IPS-NIHi11 (cell line): ENCODE results near the gene URAD.
A peak's percentile ranks its signal among the peaks of the same experiment; 100 is the strongest.

ENCODE experiments used
- DNase-seq: peaks from one replicate; pipeline ENCODE4 v3.0.0; 2012; ENCODE audit warnings: mixed read lengths, low spot score

Gene URAD

DNA sequence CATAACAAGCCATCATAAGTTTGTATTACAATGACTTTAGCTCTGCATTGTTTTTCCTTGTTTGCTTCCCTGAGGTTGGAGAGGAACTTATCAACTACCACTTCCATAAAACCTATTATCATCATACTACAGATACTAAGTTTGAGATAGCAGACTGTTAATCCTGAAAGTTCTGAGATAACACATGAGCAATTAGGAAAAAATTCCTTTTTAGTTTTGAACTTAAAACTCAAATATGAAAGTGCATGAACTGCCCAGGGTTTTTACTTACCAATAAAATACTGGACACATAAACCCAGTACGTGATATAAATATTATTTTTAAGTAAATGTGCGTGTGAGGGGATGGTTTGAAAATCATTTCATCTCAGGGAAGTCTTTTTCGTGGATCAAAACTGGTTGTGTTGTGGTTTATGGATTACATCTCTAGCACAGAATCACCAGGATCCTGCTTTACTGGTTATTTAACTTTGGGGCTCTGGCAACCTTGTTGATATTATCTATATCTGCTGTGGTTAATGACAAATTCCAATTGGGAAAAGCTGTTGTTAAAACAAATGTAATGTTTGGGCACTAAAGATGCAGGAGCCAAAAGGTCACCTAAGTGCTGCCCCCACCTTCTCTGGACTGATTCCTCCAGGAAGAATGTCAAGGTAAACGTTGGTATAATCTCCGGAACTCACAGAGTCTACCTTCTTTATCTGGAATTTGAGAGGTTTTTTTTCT is 31.8 kb downstream of the URAD start:
- no peak for DNase-seq

DNA sequence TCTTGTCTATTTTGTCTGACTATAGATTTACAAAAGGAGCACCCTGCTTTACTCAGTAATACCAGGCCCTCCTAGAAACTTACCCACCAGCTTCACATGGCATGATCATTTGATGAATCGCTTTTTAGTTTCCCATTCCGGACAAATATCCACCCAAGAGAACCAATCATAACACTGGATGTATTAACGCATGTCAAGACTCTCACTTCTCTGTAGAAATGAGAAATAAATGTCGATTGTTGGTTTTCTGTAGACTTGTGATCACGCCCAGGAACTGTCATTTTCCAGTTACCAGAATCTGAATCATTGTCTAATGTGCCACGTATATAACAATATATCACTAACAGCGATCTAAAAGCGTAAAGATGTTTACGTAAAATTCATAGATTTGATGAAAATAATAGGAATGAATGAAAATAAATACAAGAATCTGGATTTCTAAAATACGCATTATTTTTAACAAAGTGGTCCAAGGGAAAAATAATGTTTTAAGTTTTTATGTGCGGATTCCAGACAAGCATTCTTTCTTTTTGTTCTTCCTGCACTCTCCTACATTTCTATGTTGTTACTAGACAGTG is 33.4 kb downstream of the URAD start:
- DNase-seq: no peak

DNA sequence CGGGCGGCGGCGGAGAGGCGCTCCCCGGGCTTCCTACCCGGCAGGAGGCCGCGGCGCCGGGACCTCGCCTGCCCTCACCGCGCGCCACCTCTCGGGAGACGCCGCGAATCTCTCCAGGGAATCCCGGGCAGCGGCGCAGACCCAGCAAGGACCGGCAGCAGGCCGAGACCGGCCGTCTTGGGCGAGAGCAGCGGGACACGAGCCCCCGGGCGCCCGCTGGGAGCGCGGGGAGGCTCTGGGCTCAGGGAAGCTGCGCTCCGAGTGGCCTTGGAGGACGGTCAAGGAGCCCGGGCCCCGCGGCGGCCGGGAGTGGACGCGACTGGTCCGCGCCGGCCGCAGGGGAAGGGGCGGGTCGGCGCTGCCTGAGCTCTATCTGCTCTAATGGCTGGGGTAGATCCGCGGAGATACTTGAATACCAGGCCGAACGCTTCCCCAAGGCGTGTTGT is 34.1 kb downstream of the URAD start:
- DNase-seq: peak; percentile 56

DNA sequence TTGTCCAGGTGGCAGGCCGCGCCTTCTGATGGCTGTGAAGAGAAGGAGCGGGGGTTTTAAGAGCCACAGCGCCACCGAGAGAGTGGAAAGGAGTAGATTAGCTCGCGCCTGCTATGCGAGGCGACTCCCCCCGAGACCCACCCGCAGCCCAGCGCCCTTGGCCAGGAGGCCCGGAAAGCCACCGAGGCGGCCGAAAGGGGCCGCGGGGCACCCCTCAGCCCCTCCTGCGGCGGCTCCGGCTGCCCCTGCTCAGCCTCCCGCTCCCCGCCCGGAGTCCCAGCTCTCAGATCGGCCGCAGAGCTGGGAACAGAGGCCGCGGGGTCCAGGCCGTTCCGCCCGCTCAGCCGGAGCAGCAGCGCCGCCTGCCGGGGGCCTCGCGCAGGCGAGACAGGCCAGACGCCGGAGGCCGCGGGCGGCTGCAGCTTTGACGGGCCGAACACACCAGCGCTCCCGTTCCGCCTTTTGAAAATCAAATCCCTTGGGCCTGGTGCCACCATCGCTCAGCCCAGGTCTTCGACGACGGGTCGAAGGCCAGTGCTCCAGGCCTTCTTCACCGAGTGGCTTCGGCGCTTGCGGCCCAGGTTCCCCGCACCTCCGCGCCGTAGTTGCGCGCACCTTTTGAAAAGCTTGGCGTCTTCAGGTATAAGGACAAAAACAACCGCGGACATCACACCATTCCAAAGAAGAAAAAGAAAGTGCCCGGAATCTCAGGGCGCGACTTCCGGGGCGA is 34.7 kb downstream of the URAD start:
- peak; percentile 96 for DNase-seq

DNA sequence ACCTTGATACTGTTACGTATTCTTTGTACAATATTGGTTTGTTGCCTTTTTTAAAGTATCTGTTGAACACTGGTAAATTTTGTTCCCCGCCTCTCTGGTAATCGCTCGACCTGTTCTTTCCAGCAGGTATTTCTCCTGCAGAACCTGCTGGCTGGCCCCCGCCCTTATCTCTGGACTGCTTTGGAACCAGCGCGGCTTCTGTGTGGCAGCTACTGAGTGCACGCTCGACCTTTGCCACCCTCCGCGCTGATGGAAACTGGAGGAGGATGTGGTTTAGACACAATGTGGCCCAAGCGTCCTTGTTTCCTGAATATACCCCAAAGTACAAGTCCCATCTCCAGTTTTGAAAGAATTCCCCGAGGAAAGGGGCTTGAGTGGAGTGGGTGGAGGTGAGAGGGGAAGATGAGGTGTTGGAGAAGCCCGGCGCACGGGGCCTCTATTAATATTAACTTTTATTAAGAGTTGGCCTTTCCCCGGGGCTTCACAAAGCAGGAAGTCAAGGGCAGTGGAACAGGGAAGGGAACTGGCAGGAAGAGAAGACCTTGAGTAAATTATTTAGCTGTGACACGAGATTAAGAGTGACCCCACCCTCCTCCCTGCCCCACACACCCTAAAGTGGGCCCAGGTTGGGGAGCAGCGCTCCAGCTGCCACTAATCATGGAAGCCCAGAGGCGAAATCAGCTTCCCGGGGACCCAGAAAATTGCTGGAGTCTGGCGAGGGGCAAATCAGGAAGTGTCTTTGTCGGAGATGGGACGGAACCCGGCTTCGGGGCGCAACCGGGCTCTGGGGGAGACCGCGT is 35.4 kb downstream of the URAD start:
- no peak for DNase-seq

DNA sequence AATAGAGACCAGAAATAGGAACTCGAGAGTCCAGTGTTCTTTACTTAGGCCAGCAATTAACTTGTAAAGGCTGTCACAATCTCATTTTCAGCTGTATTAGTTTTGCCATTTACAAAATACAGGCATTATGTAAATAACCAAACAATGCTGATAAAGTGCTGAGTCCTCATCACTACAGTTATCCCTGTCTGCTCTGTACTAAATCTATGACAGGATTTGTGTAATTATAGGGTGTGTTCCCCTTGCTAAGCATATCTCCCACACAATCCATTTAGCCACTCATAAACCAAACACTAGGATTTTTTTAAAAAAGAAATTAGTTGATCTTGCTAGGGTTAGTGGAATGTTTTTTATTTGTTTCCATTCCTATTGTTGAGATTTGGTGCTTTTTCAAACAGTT is 45.5 kb downstream of the URAD start:
- DNase-seq: no peak

DNA sequence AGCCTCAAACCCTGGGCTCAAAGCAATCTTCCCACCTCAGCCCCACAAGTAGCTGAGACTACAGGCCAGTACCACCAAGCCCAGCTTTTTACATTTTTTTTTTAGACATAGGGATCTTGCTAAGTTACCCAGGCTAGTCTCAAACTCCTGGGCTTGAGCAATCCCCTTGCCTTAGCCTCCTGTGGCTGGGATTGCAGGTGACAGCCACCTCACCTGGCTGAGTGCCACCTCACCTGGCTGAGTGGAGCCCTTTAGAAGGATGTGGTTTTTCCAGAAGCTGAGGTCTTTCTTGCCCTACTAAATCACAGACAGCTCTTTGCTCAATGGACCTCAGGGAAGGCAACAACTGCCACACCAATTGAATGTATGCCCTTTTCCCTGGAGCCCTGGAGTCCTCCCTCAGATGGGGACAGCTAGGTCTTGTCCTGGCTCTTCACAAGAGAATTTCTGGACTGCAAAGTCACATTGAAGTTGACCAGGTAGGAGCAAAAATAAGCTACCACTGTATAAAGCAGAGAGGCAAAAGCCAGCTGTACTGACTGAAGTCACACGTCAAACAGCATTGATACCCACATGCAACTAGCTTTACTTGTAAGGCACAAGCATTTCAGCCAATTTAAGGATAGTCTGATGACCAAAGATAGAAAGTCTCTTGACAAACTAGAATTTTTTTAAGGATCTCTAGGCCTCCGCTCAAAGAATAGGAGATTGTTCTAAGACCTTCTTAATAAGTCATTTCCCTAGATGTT is 54.7 kb downstream of the URAD start:
- no peak for DNase-seq

DNA sequence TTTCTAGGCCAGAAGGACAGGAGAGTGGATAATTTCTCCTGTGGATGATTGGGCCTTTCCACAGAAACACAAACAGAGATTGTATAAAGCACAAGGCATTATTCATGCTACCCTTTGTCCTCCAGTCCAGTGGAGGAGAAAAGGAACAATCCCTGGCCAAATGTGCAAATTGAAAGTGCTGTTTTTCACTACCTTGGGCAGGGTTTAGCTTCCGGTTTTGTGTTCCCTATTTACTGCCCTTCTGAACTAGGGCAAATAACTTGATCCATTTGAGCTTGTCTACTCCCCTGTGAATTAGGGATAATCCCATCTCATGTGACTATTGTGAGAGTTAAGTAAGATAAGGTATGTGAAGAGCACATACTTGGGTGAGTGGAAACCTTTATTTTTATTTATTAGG is 55.4 kb downstream of the URAD start:
- no peak for DNase-seq

DNA sequence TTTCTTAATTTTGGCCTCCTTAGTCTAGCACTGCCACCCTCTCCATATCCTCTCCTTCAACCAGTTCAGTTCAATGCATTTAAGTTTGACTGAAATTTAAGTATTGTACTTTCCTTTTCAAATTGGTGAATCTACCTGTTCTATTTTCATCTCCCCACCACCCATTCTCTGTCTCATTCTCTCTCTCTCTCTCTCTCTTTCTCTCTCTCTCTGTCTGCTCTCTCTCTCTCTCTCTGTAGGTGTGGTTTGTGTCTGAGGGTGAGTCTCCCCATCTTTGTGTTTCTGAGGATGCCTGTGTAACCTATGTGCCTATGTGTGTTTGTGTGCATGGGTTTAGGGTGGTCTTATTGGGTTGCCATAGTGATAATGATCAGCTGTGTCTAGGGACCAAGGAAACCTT is 58.6 kb downstream of the URAD start:
- no peak for DNase-seq

DNA sequence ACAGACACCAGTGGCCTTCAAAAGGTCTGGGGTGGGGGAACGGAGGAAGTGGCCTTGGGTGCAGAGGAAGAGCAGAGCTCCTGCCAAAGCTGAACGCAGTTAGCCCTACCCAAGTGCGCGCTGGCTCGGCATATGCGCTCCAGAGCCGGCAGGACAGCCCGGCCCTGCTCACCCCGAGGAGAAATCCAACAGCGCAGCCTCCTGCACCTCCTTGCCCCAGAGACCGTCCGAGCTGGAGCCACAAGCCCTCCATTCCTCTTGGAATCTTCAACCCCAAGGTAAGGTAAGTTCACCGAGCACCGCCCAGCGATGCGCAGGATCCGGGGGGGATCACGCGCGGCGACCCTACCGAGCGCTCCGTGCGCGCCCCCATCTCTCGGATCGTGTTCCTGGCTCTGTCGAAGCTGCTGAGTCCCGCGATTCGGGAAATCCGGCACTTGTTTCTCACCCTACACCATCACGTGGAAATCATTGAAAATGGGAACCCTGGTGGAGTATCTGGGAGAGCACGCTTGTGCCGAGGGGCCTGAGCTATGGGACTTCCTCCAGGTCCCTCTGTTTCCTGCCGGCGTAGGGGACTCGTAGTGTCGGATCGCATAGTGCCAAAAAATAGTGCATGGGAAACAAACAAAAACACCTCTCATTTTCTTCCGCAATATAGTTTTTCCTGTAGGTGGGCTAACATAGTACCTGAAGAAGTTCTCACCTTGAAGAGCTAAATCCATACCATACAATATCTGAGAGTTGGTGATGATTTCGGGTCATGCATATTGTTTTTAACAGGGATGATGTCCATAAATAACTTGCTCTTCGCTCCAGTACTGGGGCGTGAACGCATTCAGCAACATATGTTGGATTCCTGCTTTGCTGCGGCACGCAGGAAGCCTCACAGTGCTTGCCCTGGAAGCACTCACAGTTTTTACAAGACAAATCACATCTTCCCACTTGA is 59.4 kb downstream of the URAD start:
- DNase-seq: peak; percentile 35

DNA sequence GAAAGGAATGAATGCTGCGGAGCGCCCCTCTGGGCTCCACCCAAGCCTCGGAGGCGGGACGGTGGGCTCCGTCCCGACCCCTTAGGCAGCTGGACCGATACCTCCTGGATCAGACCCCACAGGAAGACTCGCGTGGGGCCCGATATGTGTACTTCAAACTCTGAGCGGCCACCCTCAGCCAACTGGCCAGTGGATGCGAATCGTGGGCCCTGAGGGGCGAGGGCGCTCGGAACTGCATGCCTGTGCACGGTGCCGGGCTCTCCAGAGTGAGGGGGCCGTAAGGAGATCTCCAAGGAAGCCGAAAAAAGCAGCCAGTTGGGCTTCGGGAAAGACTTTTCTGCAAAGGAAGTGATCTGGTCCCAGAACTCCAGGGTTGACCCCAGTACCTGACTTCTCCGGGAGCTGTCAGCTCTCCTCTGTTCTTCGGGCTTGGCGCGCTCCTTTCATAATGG is 60.1 kb downstream of the URAD start:
- no peak for DNase-seq
